Activated gamma-delta T cell treated with anti-CD3 and anti-CD28 coated beads, Interleukin-2, amount 50 U/mL, for 16 hours (primary cell): ENCODE measurements around the gene SLC38A6.

Experiments
- DNase-seq: peaks from one replicate; pipeline ENCODE4 v3.0.0-alpha.2; 2020; ENCODE audit warnings: low read depth

SLC38A6 gene

DNA sequence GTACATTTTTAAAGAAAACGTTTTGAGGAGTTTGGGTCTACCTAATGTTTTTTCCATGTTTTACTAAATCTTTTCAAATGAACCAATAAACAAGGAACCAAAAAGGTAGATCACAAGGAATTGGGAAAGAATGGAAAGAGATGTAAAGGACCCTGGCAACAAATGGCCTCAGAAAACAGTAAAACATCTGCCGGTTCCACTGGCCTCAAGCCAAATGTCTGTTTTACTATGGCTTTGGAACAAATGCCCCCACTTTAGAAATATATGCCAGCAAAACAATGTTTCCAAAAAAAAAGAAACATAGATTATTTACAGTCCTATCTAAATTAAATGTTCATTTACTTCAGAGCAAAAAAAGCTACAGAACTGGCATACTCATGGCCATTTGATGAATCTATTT, 3.2 kb upstream of the SLC38A6 start:
- DNase-seq = no peak

DNA sequence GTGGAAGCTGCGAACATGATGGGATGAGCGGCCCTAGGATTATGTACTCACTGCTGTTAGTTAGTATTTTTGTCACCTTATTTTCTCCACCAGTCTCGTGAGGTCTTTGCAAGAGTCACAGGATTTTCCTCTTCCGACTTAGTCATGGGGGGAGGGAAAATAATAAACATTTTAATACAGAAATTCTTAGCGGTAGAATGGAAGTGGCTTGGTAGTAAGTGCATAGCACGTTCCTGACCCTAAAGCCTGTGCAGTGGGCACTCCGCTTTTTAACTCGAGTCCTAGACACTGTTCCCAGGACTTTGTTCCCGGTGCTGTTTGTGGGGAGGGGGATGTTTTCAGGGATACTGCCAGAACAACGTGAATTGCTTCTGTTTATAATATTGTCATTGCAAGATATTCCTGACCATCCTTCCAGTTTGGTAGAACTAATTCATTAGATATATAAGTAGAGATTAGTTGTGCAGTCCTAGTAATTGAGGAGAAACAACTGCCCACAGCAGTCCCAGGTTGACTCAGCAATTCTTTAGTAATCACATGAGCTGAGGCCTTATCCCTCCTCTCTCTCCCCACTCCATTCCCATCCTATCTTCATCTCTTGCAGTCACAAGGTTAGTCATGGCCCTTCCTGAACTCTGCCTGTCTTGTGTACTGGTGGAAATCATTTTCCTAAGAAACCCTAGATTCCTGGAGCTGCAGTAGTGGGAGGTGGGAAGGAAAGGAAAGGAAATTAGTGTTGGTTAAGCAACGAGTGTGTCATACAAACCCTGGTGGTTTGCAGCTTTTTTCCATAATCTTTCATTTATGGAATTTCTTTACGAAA, 799 bp downstream of the SLC38A6 start:
- no peak for DNase-seq

DNA sequence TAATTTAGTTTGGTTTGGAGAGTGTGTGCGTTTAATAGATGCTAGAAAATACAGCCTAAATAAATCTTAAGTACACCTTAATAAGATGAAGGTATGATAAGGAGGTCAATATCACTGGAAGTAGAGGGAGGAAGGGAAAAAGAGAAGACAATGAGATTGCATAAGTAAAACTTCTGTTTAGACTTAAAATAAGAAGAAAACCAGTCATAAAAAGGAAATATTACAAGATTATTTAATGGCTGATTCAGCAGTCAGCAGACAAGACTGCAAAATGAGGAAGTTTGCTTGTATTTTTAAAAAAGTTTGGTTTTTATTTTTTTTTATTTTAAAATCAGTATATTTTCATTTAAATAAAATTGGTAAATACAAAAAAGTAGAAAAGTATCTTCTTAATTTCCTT, 3.2 kb downstream of the SLC38A6 start:
- no peak for DNase-seq

DNA sequence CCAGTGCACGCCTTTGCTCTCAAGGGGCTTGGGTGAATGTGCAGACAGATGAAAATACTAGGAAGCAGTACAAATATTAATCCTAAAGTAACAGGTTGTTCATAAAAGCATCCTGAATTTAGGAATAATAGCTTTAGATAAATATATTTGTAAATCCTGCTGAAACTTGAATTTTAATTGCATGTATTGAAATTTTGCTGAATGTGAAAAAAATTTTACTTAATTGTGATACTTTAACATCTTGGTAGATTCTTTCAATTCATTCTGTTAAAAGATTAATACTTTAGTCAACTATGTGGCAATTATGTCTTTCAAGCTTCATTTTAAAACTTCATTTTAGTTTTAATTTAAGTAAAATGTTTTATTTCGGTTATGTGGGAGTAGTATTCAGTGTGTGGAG, 5.5 kb downstream of the SLC38A6 start:
- no peak for DNase-seq

DNA sequence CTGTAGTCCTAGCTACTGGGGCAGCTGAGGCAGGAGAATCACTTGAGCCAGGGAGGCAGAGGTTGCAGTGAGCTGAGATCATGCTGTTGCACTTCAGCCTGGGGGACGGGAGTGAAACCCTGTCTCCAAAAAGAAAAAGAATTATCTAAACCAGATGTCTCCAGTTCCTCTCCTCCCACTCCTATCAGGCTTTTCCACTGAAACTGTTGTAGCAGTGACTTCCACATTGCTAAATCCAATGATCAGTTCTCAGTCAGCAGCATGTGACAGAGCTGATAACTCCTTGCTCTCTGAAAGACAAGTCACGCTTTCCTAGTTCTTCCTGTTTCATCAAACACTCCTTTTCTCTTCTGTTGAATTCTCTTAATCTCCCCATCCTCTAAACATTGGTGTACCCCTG, 8.6 kb downstream of the SLC38A6 start:
- no peak for DNase-seq

DNA sequence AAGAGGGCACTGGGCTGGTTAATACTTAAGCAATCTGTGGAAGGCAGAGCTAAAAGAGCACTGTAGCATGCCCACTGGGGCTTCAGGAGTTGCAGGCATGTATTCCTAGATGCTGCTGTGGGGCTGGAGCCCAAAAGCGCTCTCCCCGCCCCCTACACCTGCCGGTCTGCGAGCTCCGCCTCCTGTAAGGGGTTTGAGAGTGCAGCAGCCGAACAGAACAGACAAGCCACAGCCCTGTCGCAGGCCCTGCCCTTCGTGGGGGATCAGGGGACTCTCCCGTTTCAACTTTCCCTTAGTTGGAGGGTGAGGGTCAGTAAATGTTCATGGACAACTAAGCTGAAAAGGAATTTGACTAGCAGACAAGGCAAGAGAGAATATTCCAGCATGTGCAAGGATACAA, 17.6 kb downstream of the SLC38A6 start:
- DNase-seq = no peak

DNA sequence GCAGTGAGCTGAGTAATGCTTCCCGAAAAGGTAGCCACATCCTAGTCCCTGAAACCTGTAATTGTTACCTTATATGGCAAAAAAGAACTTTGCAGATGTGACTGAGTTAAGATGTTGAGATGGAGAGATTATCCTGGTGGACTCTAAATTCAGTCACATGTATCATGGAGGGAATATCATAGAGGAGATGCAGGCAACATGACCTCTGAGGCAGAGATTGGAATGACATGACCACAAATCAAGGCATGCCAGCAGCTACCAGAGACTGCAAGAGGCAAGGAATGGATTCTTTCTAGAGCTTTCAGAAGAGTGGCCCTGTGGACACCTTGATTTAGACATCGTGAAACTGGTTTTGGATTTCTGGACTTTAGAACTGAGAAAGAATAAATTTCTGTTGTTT, 18.5 kb downstream of the SLC38A6 start:
- no peak for DNase-seq

DNA sequence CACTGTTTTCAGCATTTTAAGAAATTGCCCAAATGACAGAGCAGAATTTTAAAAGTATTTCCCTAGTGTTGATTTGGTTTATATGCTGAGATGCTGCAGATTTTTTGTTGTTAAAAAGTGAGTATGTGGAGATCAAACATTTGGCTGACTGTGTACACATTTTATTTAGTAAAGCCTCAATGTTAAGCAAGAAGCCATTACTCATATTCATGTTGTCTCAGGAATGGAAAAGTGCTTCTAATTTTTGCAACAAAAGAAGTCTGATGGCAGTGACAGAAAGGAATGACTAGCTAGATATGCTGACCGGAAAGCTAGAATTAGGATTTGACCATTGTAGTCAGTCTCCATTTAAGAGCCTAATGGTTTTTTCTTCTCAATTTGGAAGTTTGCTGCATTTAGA, 22.5 kb downstream of the SLC38A6 start:
- no peak for DNase-seq

DNA sequence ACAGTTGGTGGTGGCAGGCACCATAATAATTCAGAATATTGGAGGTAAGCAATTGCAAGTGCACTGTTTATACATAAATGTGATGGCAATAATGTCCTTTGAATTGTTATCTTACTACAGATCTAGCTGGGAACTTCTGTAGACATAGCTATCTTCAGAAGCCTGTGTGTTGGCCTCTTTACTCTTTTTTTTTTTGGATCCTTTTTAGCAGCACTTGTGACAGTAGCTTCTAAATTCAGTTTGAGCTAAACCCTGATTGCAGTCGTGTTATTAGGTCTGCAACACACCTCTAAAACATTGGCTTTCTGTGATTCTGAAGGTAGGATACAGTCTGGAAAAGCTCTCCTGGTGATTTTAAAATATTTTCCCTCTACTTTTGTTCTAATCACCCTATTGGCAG, 38.5 kb downstream of the SLC38A6 start:
- DNase-seq = no peak

DNA sequence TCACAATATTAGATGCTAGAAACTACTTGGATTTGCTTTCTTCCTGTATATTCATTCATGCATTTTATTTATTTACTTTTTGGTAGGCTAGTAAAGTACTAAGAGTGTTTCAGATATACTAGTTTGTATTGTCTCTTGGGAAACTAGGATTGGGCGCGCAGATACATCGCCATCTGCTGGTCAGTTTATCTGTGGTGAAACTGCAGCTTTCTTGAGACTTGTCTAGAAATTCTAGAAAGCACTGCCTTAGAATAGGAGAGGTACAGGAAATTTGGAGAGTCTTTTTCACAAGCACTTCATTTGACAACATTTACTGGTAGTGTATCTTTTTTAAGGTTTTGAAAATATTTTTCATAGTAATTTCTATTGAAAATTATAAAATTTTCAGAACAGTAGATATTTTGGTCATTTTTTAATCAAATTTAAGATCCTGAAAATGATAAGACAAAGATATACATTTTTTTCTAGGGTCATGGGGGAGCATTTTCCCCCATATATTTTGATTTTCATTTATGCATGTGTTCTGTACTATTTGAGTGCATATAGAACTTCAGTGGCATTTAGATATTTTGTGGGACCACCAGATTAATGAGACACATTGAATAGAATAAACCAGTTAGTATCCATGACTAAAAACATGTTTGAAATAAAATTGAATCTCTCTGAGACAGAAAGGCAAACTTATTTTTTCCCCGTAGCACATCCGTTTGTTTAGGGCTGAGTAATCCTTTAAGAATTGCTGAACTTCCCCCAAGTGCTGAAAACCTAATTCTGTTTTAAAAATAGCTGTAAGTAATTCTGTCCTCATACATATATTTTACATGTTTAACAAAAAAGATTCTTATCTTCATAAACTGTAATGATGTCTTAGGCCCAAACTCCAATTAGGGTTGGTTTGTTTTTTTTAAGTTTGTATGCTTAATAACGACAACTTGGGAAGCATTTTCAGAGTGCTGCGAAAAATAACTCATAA, 44.5 kb downstream of the SLC38A6 start:
- peak; percentile 14 for DNase-seq

DNA sequence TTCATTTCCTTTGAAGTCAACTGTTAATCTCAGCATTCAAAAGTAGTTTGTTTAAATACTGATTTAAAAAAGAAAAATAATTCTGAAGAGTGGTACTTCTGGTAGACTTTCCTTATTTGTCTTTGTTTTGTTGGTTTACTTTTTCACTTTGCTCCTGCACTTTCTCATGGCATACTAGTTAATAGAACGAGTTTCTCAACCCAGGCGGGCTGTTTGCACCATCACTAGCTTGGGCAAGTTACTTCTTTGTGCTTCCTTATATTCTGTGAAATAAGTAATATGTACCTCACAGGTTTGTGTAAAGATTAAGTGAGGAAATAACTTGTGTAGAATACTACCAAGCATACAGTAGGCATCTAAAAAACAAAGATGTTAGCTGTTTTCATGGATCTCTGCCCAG, 45.5 kb downstream of the SLC38A6 start:
- DNase-seq = no peak

DNA sequence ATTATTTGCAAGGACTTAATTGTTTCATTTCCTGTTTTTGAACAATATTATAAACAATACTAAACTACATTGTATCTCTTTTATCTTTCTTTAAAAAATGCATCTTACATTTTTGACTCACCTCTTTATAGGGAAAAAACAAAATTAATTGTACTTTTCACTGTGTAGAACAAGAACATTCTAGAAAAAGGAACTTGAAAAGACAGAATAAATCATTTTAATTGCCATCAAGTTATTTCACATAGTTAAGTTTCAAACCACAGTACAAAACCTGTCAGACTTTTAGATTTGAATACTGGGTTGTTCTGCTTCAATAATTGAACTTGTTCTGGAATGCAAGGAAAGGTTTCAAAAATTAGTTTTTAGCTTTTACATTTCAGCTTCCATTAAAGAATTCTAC, 50.0 kb downstream of the SLC38A6 start:
- DNase-seq = no peak

DNA sequence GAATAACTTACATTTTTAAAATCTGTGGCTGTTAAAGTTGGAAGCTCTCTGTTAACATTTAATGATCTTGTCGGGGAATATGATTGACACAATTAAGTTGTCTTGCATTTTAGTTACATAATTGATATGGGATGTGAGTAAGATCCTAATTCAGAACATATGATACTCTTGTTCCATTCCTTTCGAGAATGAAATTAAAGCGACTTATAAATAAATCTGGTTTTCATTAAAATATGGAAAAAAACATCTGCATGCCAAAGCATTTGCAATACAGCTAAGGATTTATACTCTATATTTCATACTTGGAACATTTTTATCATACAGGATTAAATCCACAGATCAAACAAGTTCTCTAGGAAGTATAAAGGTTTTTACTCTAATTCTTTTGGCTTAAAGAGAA, 52.0 kb downstream of the SLC38A6 start:
- no peak for DNase-seq

DNA sequence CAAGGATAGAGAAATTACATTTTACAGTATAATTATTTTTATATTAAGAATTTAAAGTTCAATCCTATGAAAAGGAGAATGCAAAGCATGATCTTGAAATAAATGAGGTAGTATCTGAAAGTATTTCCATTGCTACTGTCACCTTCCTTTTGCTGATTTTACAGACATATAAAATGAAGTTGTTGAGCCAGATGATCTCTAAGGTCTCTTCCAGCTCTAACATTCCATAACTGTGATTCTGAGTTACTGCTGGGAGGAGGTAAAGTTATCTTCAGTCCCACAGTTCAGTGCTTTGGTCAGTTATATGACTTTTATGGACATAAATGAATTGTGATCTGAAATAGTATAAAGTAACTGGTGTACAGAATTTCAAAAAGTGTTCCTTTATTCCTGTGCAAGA, 52.8 kb downstream of the SLC38A6 start:
- DNase-seq = no peak

DNA sequence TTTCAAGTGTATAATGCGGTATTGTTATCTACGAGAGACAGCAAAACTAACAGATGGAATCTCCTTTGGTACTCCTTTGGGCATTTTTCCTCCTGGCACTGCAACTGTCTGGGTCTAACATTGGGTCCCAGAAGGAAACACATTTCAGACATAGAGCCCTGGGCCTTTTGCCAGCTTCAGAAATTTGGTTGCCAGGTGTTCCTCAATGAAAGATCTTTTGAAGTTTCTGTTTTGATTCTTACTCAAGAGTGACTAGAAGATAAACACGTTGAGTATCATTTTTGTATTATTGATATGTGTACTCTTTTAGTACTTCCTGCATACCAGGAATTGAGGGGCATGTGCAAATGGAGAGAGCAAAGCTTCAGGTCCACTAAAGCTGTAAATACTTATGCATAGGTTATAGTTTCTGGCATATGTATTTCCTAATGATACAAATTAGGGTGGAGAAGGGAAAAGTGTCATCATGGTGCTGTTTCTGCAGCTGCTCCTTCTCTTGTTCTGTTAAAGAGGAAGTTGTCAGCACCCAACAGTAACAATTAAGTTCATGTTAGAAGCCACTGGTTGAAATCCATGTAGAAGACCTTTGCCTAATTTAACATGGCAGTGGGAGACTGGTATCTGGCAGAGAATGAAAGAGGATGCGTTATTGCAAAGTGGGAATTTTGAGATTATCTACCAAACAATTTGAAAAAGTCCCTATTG, 53.5 kb downstream of the SLC38A6 start:
- no peak for DNase-seq

DNA sequence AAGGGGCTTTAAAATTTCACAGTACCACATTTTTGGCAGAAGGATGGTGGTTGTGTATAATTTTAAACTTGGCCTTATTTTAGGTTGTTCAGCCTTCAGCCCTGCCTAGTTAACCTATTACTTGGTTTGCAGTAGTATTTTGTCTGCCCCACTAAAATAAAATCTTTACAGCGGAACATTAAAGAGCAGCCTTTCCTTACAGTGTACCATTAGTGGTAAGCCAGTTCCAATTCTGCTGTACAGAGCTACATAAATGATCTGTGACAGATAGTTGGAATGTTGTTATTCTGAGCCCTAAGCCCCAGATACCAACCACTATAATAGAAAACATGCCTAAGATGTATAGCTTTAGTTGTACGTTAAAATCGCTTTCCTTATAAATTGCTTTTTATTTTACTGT, 56.2 kb downstream of the SLC38A6 start:
- no peak for DNase-seq

DNA sequence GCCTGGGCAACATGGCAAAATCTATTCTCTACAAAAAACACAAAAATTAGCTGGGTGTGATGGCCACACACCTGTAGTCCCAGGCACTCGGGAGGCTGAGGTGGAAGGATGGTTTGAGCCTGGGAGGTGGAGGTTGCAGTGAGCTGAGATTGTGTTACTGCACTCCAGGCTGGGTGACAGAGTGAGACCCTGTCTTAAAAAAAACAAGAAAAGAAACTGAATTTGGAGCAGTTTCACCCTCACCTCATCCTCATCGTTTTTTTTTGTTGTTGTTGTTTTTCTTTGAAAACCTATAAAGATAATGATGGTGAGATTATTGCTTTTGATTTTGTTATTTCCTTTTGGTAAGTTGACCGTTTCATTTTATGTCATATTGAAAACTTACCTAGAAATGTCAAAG, 60.7 kb downstream of the SLC38A6 start:
- DNase-seq = no peak

DNA sequence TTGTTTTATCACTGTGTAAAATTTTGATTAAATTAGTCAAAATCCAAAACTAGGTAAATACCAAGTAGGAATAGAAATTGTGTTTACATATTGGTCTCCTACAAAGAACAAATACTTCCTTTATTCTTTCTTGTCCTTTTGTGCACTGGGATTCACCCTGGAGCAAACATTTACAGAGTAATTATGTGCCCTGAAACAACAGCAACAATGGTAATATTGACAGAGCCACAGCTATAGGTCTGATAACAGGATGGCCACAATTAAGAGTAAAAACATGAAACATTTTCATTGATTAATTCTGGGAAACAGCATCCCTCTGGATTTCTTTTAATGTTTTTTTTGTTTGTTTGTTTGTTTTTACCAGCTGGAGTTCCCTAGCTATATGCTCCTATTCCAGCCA, 61.2 kb downstream of the SLC38A6 start:
- no peak for DNase-seq

DNA sequence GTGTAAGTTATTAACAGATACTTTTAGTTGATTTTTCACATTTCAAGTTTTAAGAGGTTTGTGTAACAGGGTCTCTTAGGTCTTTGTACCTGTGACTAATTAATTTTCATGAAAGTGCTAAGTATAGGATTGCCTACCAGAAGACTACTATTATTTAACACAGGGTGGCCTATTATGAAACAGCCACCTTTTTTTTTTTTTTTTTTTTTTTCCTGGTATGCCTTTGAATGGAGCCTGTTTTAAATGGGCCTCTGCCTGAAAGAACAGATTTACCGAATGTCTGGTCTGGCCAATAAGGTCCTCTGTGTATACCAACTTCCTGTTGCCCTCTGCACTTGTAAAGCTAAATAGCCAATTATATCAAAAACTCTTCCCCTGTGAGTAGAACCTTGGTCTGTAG, 62.5 kb downstream of the SLC38A6 start:
- no peak for DNase-seq

DNA sequence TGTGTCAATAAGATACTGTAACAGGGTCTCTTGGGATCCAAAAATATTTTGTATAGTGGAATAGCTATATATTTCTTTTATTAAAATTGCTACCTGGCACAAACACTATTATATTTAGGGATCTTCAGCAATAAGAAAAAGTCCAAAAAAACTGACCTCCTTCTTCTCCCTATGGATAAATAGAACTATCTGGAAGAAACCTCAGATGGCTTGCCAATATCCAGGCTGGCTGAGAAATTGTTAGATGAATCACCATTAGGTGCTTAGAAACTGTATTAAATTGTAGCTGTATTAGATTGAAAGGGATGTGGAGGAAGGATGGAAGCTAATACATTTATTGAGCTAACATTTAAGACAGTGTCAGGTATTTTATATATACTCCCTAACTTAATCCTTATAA, 66.0 kb downstream of the SLC38A6 start:
- no peak for DNase-seq

DNA sequence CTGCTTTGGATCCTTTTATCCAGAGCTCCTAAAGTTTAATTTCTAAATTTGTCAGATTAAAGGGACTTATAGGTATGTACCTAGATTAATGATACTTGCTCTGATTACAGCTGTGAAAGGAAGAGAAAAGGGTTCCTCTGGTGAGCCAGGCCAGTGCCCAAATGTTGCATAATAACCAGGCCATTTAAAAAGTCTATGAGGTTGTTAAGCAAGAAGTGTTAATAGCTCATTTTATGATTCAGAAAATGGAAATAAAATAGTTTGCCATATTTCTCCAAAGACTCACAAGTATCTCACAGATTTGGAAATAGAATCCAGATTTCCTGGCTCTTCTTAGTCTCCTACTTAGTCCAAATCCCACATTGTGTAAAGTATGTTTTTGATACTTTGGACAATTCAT, 67.6 kb downstream of the SLC38A6 start:
- no peak for DNase-seq

DNA sequence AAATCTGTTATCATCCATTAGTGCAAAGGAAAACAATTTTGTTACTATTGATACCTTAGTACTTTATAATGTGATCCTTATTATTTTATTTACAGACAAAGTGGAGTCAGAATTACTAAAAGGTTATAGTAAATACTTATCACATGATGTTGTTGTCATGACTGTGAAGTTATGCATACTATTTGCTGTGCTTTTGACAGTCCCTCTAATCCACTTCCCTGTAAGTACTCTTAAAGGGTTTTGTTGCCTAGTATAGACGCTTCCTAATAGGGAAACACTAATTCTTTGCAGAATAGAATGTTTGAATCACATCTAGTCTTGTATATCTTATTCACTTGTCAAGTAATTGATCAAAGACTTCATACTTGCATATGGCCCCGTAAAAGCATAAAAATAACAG, 69.4 kb downstream of the SLC38A6 start:
- DNase-seq = no peak

DNA sequence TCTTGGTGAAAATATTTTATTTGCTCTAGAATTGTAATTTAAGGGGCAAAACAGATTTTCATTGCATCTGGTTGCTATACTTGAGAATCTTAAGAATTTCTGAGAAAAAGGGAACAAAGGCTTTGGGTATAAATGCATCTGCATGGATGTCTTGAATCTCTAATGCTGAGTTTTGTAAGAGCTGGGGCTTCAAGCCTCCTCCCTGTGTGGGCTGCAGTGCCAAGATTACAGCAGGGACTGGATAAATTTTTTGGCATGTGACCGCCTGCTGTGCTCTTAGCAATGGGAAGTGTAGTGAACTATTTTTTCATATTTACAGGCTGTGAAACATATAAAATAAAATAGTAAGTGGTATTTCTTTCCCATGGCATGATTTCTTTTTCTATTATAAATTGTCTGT, 70.0 kb downstream of the SLC38A6 start:
- no peak for DNase-seq
